ENCODE data around the gene KCNC4.

DNA sequence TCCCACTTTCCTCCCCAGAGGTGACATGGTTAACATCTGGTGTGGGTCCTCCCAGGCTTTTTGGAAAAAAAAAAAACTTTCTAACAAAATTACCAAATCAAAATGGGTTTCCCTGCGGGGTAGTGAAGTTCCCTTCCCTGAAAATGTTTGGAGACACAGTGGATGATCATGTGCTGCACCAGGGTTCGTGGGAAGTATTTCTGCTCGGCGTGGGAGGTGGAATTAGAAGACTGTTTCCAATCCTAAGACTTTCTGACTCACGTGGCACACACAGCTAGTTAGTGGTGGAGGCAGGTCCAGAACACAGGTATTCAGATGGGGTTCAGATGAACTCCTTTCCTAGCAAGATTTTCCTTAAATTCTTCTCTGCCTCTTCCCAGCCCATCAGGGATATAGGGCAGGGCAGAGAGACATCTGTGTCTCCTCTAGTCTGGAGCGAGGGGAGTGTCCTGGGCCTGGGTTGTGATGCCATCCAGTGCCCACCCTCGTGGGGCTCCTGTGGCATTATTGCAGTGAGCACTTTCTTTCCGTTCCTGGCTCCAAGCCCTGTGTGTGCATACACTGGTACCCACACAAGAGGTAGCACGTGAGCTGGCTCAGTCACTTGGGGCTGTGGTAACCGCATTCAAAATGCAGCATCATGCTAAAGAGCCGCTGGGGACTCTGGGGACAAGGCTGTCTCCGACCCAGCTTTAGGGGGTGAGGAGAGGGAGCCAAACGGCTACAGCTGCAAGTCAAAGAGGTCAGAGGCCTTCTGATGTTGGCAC is 27.5 kb downstream of the KCNC4 start:
- TF ChIP-seq POLR2A (IDR thresholded peaks at IDR 0.05) (no peak), POLR2AphosphoS5 (IDR thresholded peaks at IDR 0.05) (no peak)
- TF ChIP-seq, protein P1, sequence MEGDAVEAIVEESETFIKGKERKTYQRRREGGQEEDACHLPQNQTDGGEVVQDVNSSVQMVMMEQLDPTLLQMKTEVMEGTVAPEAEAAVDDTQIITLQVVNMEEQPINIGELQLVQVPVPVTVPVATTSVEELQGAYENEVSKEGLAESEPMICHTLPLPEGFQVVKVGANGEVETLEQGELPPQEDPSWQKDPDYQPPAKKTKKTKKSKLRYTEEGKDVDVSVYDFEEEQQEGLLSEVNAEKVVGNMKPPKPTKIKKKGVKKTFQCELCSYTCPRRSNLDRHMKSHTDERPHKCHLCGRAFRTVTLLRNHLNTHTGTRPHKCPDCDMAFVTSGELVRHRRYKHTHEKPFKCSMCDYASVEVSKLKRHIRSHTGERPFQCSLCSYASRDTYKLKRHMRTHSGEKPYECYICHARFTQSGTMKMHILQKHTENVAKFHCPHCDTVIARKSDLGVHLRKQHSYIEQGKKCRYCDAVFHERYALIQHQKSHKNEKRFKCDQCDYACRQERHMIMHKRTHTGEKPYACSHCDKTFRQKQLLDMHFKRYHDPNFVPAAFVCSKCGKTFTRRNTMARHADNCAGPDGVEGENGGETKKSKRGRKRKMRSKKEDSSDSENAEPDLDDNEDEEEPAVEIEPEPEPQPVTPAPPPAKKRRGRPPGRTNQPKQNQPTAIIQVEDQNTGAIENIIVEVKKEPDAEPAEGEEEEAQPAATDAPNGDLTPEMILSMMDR (IDR thresholded peaks at IDR 0.05) = no peak
